HFFc6 (cell line): ENCODE data around the gene ZNFX1. TPM values are rescaled to one million over a fixed set of nuclear protein-coding genes. Genes with fewer than 3 reads are reported as not detected.

Source experiments
- DNase-seq: peaks from one replicate; pipeline ENCODE4 v3.0.0-alpha.2; 2018
- H3K27ac Mint-ChIP-seq: 2 replicates; pipeline ENCODE4 v1.8.0; 2020; ENCODE audit warnings: mild to moderate bottlenecking, mixed read lengths
- H3K27me3 Mint-ChIP-seq: 2 replicates; pipeline ENCODE4 v1.8.0; 2021; ENCODE audit warnings: mild to moderate bottlenecking, moderate library complexity, mixed read lengths; ENCODE audit not compliant: insufficient read depth
- H3K36me3 Mint-ChIP-seq: 2 replicates; pipeline ENCODE4 v1.8.0; 2021; ENCODE audit warnings: low read depth, mixed read lengths
- H3K4me1 Mint-ChIP-seq: 2 replicates; pipeline ENCODE4 v1.8.0; 2020; ENCODE audit warnings: low read depth, mixed read lengths
- H3K4me3 Mint-ChIP-seq: 2 replicates; pipeline ENCODE4 v1.8.0; 2020; ENCODE audit warnings: mild to moderate bottlenecking, moderate library complexity, mixed read lengths
- H3K9me3 Mint-ChIP-seq: 2 replicates; pipeline ENCODE4 v1.8.0; 2020; ENCODE audit warnings: mild to moderate bottlenecking, mixed read lengths
- CTCF ChIP-seq: fragments of 200-600 bp; sonication (generic); IDR thresholded peaks from 2 replicates; pipeline ENCODE4 v1.5.0; 2021; ENCODE audit warnings: antibody characterized with exemption, mild to moderate bottlenecking
- total RNA-seq, 6 experiments: library from RNA; stranded (reverse); fragmentation: NEBNext Ultra II Directional; extraction: Animal tissue kit (Norgen Biotek cat#: 25700); gene quantifications; 2 replicates in 1 of 6; 3 replicates in 5 of 6; pipeline ENCODE4 v1.2.3, GENCODE V29; 2021

Gene ZNFX1
- total RNA-seq, 6 experiments from 2014 or later, result 36.1 to 41.0 (median 38.7) TPM

GRCh38 chr20:49275636-49276035 lies 2.2 kb downstream of the ZNFX1 start:
- peaks cover 35% of the 10 kb centered on the region for H3K4me1 Mint-ChIP-seq
- H3K27me3 Mint-ChIP-seq, result peaks cover 22% of the 10 kb centered on the region
- H3K27ac Mint-ChIP-seq, result peak overlapping the region; percentile 99
- peaks cover 44% of the 10 kb centered on the region for H3K36me3 Mint-ChIP-seq
- DNase-seq, result no peak
- TF ChIP-seq CTCF, result no peak
- H3K4me3 Mint-ChIP-seq, result peak overlapping the region; percentile 100
- H3K9me3 Mint-ChIP-seq, result peaks cover 25% of the 10 kb centered on the region

GRCh38 chr20:49275216-49275615 lies 2.6 kb downstream of the ZNFX1 start:
- Mint-ChIP-seq H3K4me3 (peak overlapping the region; percentile 100), H3K9me3 (peaks cover 21% of the 10 kb centered on the region), H3K27ac (peak overlapping the region; percentile 99; the same call in 1 of the 2 replicates), H3K27me3 (peaks cover 19% of the 10 kb centered on the region), H3K4me1 (peaks cover 35% of the 10 kb centered on the region), H3K36me3 (peaks cover 44% of the 10 kb centered on the region)
- no peak for DNase-seq
- no peak for TF ChIP-seq CTCF

- no peak overlapping the region for H3K27ac Mint-ChIP-seq
- no peak overlapping the region for H3K4me3 Mint-ChIP-seq
- H3K27me3 Mint-ChIP-seq, result peaks cover 5% of the 10 kb centered on the region
- peaks cover 10% of the 10 kb centered on the region for H3K9me3 Mint-ChIP-seq
- DNase-seq, result no peak
- TF ChIP-seq CTCF, result no peak
- H3K36me3 Mint-ChIP-seq, result peaks cover 43% of the 10 kb centered on the region
- peaks cover 41% of the 10 kb centered on the region for H3K4me1 Mint-ChIP-seq
Measured at GRCh38 chr20:49273696-49274277, 4.1 kb downstream of the ZNFX1 start.

GRCh38 chr20:49272654-49273053 lies 5.2 kb downstream of the ZNFX1 start:
- no peak for DNase-seq

GRCh38 chr20:49270736-49271135 lies 7.1 kb downstream of the ZNFX1 start:
- H3K36me3 Mint-ChIP-seq, result peaks cover 51% of the 10 kb centered on the region
- 0 out of 2 replicates have a peak, but pooled peaks cover 3% of the 10 kb centered on the region for H3K9me3 Mint-ChIP-seq
- H3K4me1 Mint-ChIP-seq, result peaks cover 49% of the 10 kb centered on the region

More at GRCh38 chr20:49272654-49273053, 5.2 kb downstream of the ZNFX1 start:
- H3K27ac Mint-ChIP-seq, result no peak overlapping the region
- peaks cover 51% of the 10 kb centered on the region for H3K4me1 Mint-ChIP-seq
- TF ChIP-seq CTCF, result no peak
- peaks cover 44% of the 10 kb centered on the region for H3K36me3 Mint-ChIP-seq
- H3K4me3 Mint-ChIP-seq, result no peak overlapping the region
- H3K9me3 Mint-ChIP-seq, result 0 out of 2 replicates have a peak, but pooled peaks cover 3% of the 10 kb centered on the region
- H3K27me3 Mint-ChIP-seq, result no peaks in the 10 kb centered on the region

More at GRCh38 chr20:49270736-49271135, 7.1 kb downstream of the ZNFX1 start:
- Mint-ChIP-seq H3K4me3 (peak overlapping the region; percentile 37; the same call in 1 of the 2 replicates), H3K27me3 (no peaks in the 10 kb centered on the region), H3K27ac (no peak overlapping the region)
- TF ChIP-seq CTCF, result no peak
- DNase-seq, result no peak
